ENCODE data around the gene MRPL37. TPM values are rescaled to one million over a fixed set of nuclear protein-coding genes. Genes with fewer than 3 reads are reported as not detected.

MRPL37 gene
- polyA plus RNA-seq, 1 of the 3 experiments (the other 2 are of a cell fraction), result 11.3 TPM

DNA sequence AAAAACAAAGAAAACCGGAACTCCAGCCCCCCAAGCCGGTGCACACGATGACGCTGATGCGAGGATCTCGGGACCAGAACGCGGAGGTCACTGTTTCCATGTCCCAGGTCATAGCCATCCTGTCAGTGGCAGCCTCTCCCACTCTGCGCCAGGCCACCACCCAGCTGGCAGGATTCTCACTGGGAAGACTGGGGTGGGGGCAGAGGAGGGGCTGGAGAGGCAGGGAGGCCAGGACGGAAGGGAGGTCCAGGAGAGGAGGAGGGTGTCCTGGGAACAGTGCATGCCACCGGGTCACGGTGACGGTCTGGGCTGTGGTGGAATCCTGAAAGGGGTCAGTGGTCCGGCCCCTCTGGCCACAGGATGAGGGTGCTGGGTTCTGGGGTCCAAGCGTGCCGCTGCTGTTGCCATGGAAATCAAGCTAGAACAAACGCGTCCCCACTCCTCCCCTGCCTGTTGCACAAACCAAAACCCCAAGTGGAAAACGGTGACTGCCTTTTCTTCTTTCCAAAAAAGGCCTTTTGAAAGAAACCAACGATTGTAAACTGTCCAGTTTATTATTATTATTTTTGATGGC, 26.1 kb downstream of the MRPL37 start:
- H3F3A ChIP-seq (replicated peaks; ENCODE audit: insufficient read depth), result peaks cover under 1% of the 10 kb centered on the region
- WGBS (ENCODE audit: low lambda C conversion rate), result 91% methylated on average over 19 of the region's 20 CpGs
- DNase-seq, result no peak
- H4K20me1 ChIP-seq (ENCODE audit: insufficient read depth), result no peaks in the 10 kb centered on the region
- H2AFZ ChIP-seq (ENCODE audit: low read depth), result no peak overlapping the region
- no peaks in the 10 kb centered on the region for H3K79me2 ChIP-seq (ENCODE audit: insufficient read depth)
- peaks cover 0 to 5% of the 10 kb centered on the region in 2 experiments for H3K36me3 ChIP-seq (replicated peaks in 1 of 2; ENCODE audit: control insufficient read depth in 1 of 2, insufficient read depth in 2 of 2, low read length in 1 of 2)
- no peaks in the 10 kb centered on the region for H3K27me3 ChIP-seq (ENCODE audit: insufficient read depth)
- H3K9ac ChIP-seq, result no peak overlapping the region
- H3K9me2 ChIP-seq, result no peaks in the 10 kb centered on the region
- H3K27ac ChIP-seq (ENCODE audit: low read depth in 2 of 2, low read length in 1 of 2), result peak overlapping the region in 1 of 2 experiments; percentile 95; a peak in 2 of 4 replicates
- H3K4me2 ChIP-seq, result no peak overlapping the region
- no peaks in the 10 kb centered on the region for H3K9me3 ChIP-seq
- CTCF ChIA-PET, result interaction anchor here (1.0 to 4.8 kb wide), 3 partner anchors 48 to 181 kb away, joined by 4 to 20 read pairs (median 5); no protein-coding TSS in a partner anchor
- H3K4me1 ChIP-seq (ENCODE audit: control insufficient read depth in 1 of 2, insufficient read depth in 2 of 2, low read depth in 1 of 2, low read length in 1 of 2), result peaks cover 18 to 88% of the 10 kb centered on the region in 2 experiments
- H3K4me3 ChIP-seq (ENCODE audit: low read depth in 2 of 2, low read length in 1 of 2), result peak overlapping the region in 1 of 2 experiments; percentile 7; a peak in 1 of 4 replicates
- POLR2A ChIA-PET, result no interaction called here
- TF ChIP-seq, protein P1, sequence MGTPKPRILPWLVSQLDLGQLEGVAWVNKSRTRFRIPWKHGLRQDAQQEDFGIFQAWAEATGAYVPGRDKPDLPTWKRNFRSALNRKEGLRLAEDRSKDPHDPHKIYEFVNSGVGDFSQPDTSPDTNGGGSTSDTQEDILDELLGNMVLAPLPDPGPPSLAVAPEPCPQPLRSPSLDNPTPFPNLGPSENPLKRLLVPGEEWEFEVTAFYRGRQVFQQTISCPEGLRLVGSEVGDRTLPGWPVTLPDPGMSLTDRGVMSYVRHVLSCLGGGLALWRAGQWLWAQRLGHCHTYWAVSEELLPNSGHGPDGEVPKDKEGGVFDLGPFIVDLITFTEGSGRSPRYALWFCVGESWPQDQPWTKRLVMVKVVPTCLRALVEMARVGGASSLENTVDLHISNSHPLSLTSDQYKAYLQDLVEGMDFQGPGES (IDR thresholded peaks at IDR 0.05; ENCODE audit: low read depth, low read length), result no peak
- TF ChIP-seq RFX5 (IDR thresholded peaks at IDR 0.05; ENCODE audit: low read length), result no peak
- TF ChIP-seq, protein P2, sequence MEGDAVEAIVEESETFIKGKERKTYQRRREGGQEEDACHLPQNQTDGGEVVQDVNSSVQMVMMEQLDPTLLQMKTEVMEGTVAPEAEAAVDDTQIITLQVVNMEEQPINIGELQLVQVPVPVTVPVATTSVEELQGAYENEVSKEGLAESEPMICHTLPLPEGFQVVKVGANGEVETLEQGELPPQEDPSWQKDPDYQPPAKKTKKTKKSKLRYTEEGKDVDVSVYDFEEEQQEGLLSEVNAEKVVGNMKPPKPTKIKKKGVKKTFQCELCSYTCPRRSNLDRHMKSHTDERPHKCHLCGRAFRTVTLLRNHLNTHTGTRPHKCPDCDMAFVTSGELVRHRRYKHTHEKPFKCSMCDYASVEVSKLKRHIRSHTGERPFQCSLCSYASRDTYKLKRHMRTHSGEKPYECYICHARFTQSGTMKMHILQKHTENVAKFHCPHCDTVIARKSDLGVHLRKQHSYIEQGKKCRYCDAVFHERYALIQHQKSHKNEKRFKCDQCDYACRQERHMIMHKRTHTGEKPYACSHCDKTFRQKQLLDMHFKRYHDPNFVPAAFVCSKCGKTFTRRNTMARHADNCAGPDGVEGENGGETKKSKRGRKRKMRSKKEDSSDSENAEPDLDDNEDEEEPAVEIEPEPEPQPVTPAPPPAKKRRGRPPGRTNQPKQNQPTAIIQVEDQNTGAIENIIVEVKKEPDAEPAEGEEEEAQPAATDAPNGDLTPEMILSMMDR (IDR thresholded peaks at IDR 0.05), result no peak
- no peak for TF ChIP-seq MXI1 (IDR thresholded peaks at IDR 0.05; ENCODE audit: low read depth, low read length)
- no peak for TF ChIP-seq USF2 (IDR thresholded peaks at IDR 0.05; ENCODE audit: borderline replicate concordance, low read depth, low read length)
- TF ChIP-seq, protein P3, sequence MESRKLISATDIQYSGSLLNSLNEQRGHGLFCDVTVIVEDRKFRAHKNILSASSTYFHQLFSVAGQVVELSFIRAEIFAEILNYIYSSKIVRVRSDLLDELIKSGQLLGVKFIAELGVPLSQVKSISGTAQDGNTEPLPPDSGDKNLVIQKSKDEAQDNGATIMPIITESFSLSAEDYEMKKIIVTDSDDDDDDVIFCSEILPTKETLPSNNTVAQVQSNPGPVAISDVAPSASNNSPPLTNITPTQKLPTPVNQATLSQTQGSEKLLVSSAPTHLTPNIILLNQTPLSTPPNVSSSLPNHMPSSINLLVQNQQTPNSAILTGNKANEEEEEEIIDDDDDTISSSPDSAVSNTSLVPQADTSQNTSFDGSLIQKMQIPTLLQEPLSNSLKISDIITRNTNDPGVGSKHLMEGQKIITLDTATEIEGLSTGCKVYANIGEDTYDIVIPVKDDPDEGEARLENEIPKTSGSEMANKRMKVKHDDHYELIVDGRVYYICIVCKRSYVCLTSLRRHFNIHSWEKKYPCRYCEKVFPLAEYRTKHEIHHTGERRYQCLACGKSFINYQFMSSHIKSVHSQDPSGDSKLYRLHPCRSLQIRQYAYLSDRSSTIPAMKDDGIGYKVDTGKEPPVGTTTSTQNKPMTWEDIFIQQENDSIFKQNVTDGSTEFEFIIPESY (IDR thresholded peaks at IDR 0.05; ENCODE audit: borderline replicate concordance, low read depth), result no peak
- no peak for TF ChIP-seq YY1 (IDR thresholded peaks at IDR 0.05; ENCODE audit: low read depth)
- no peak for TF ChIP-seq RXRA (IDR thresholded peaks at IDR 0.05; ENCODE audit: borderline replicate concordance, low read depth)

Measured in SK-N-SH (cell line).